ENCODE results near the gene OR52E2. TPM values are rescaled to one million over a fixed set of nuclear protein-coding genes. Genes with fewer than 3 reads are reported as not detected.
"Not testable (repeated sequence)": the region's sequence is repeated elsewhere in the genome, so short reads cannot be mapped to it uniquely, and the experiment has no call there.

Gene OR52E2
- total RNA-seq, 1 donor from 2014 or later = not detected

DNA sequence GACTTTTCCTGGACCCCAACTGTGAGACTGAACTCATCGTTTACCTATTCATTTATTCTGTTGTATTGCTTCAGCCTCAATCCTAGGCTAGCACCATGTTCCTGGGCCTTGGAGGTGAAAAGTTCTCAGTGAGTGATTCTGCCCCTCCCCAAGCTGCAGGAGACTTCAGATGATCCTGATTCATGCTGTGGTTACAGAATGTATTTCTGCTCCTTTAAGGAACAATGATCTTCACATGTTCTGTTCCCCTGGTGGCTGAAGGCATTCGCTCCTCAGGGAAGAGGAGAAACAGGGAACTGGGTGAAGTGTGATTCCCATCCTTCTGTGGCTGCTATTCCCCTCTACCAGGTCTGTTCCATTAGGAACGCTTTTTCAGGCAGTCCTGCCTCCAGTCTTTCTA lies 12.4 kb upstream of the OR52E2 start:
- Mint-ChIP-seq H3K9me3 (ENCODE audit: low read depth) (no peaks in the 10 kb centered on the region), H3K36me3 (ENCODE audit: low read depth) (no peaks in the 10 kb centered on the region), H3K4me3 (ENCODE audit: unreplicated experiment) (no peak overlapping the region), H3K27me3 (ENCODE audit: low read depth) (peaks cover 8% of the 10 kb centered on the region), H3K27ac (ENCODE audit: unreplicated experiment) (no peak overlapping the region), H3K4me1 (ENCODE audit: low read depth) (no peaks in the 10 kb centered on the region)
- TF ChIP-seq, protein P1, sequence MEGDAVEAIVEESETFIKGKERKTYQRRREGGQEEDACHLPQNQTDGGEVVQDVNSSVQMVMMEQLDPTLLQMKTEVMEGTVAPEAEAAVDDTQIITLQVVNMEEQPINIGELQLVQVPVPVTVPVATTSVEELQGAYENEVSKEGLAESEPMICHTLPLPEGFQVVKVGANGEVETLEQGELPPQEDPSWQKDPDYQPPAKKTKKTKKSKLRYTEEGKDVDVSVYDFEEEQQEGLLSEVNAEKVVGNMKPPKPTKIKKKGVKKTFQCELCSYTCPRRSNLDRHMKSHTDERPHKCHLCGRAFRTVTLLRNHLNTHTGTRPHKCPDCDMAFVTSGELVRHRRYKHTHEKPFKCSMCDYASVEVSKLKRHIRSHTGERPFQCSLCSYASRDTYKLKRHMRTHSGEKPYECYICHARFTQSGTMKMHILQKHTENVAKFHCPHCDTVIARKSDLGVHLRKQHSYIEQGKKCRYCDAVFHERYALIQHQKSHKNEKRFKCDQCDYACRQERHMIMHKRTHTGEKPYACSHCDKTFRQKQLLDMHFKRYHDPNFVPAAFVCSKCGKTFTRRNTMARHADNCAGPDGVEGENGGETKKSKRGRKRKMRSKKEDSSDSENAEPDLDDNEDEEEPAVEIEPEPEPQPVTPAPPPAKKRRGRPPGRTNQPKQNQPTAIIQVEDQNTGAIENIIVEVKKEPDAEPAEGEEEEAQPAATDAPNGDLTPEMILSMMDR (IDR thresholded peaks at IDR 0.05) = no peak
- DNase-seq (ENCODE audit: low spot score) = no peak

DNA sequence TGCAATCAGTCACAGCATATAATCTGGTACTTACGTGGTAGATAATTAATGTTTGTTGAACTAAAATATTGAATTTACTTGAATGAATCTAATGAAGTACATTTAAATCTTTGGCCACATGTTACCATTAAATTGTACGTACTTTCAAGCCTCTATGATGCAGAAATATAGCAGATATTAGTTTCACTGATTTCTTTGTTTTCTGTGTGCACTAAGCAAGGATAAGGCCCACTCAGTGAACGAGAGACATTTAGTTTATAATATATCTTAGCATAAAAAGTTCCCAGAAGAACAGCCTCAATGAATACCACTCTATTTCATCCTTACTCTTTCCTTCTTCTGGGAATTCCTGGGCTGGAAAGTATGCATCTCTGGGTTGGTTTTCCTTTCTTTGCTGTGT lies 9.8 kb upstream of the OR52E2 start, which contains the start of gene OR52E1:
OR52E1 (plus strand) TSS at position 301 of the 400 bp plus-strand sequence.
- Mint-ChIP-seq H3K27ac (ENCODE audit: unreplicated experiment) (no peak within 1 kb of the TSS), H3K4me1 (ENCODE audit: low read depth) (no peaks in the 10 kb centered on the region), H3K27me3 (ENCODE audit: low read depth) (peaks cover 6% of the 10 kb centered on the region), H3K36me3 (ENCODE audit: low read depth) (no peaks in the 10 kb centered on the region), H3K9me3 (ENCODE audit: low read depth) (no peaks in the 10 kb centered on the region), H3K4me3 (ENCODE audit: unreplicated experiment) (no peak within 1 kb of the TSS)
- TF ChIP-seq, protein P1 (IDR thresholded peaks at IDR 0.05) = no peak
- DNase-seq (ENCODE audit: low spot score) = no peak

DNA sequence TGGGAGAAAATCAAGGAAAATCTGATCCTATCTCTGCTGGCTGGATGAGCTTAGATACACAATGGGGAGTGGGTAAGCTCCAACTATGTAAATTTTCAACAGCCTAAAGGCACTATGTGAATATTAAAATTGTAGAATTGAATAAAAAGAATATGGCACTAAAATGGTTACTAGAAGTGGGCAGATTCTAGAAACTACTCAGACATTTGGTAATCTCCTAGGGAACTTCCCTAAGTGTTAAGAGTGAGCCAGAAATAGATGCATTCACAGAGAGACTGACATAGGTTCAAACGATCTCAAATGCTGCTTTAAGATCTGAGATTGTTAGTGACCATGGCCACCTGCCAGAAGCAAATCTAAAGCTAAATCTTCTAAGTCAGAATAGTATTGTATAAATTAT lies 5.6 kb upstream of the OR52E2 start:
- no peak overlapping the region for H3K27ac Mint-ChIP-seq (ENCODE audit: unreplicated experiment)
- no peaks in the 10 kb centered on the region for H3K36me3 Mint-ChIP-seq (ENCODE audit: low read depth)
- no peak for DNase-seq (ENCODE audit: low spot score)
- TF ChIP-seq, protein P1 (IDR thresholded peaks at IDR 0.05) = no peak
- peaks cover 10% of the 10 kb centered on the region for H3K27me3 Mint-ChIP-seq (ENCODE audit: low read depth)
- H3K9me3 Mint-ChIP-seq (ENCODE audit: low read depth) = no peaks in the 10 kb centered on the region
- H3K4me1 Mint-ChIP-seq (ENCODE audit: low read depth) = no peaks in the 10 kb centered on the region
- no peak overlapping the region for H3K4me3 Mint-ChIP-seq (ENCODE audit: unreplicated experiment)

DNA sequence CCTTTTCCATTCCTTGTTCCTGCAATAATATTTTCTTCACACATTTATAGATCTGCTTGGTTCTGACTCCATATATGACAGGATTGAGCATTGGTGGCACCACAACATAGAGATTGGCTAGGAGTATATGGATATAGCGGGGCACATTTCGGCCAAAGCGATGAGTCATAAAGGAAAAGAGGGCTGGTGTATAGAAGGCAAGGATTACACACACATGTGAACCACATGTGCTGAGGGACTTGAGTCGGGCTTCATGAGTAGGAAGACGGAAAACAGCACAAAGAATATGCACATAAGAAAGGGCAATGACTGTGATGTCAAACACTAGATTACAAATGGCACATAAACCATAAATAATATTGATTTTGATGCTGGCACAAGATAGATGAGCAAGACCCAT lies 748 bp downstream of the OR52E2 start:
- DNase-seq (ENCODE audit: low spot score); H3K4me3 Mint-ChIP-seq (ENCODE audit: unreplicated experiment); H3K36me3 Mint-ChIP-seq (ENCODE audit: low read depth); H3K4me1 Mint-ChIP-seq (ENCODE audit: low read depth); H3K9me3 Mint-ChIP-seq (ENCODE audit: low read depth); H3K27me3 Mint-ChIP-seq (ENCODE audit: low read depth); H3K27ac Mint-ChIP-seq (ENCODE audit: unreplicated experiment): not testable (repeated sequence)

DNA sequence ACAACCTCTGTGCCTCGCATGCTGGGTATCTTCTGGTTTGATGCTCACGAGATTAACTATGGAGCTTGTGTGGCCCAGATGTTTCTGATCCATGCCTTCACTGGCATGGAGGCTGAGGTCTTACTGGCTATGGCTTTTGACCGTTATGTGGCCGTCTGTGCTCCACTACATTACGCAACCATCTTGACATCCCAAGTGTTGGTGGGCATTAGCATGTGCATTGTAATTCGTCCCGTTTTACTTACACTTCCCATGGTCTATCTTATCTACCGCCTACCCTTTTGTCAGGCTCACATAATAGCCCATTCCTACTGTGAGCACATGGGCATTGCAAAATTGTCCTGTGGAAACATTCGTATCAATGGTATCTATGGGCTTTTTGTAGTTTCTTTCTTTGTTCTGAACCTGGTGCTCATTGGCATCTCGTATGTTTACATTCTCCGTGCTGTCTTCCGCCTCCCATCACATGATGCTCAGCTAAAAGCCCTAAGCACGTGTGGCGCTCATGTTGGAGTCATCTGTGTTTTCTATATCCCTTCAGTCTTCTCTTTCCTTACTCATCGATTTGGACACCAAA lies 12.6 kb downstream of the OR52E2 start:
- peaks cover 8% of the 10 kb centered on the region for H3K27me3 Mint-ChIP-seq (ENCODE audit: low read depth)
- H3K27ac Mint-ChIP-seq (ENCODE audit: unreplicated experiment) = no peak overlapping the region
- DNase-seq (ENCODE audit: low spot score) = no peak
- TF ChIP-seq, protein P1 (IDR thresholded peaks at IDR 0.05) = no peak
- no peaks in the 10 kb centered on the region for H3K4me1 Mint-ChIP-seq (ENCODE audit: low read depth)
- H3K36me3 Mint-ChIP-seq (ENCODE audit: low read depth) = no peaks in the 10 kb centered on the region
- no peaks in the 10 kb centered on the region for H3K9me3 Mint-ChIP-seq (ENCODE audit: low read depth)
- no peak overlapping the region for H3K4me3 Mint-ChIP-seq (ENCODE audit: unreplicated experiment)

DNA sequence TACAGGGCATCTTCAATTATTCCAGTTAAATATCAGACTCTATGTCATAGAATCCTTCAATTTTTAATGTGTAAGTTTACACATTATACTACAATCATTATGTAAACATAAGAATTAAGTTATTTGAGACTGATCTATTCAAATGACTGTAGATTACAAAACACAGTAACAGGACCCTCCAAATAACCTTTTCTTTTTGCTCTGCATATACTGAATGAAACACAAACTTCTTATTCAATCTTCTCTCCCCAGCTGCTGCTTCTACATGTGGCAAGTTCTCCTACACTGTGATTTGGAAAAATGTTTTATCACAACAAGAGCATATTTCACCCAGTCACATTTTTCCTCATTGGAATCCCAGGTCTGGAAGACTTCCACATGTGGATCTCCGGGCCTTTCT lies 13.2 kb downstream of the OR52E2 start, which contains the start of gene OR52J3:
OR52J3 (plus strand) TSS at position 301 of the 400 bp plus-strand sequence; CDS start at position 301, 0 bp downstream.
- DNase-seq (ENCODE audit: low spot score) = no peak
- H3K4me3 Mint-ChIP-seq (ENCODE audit: unreplicated experiment) = no peak within 1 kb of the TSS
- no peak within 1 kb of the TSS for H3K27ac Mint-ChIP-seq (ENCODE audit: unreplicated experiment)
- H3K4me1 Mint-ChIP-seq (ENCODE audit: low read depth) = no peaks in the 10 kb centered on the region
- TF ChIP-seq, protein P1 (IDR thresholded peaks at IDR 0.05) = no peak
- H3K36me3 Mint-ChIP-seq (ENCODE audit: low read depth) = no peaks in the 10 kb centered on the region
- no peaks in the 10 kb centered on the region for H3K9me3 Mint-ChIP-seq (ENCODE audit: low read depth)
- peaks cover 8% of the 10 kb centered on the region for H3K27me3 Mint-ChIP-seq (ENCODE audit: low read depth)
